C4-2B (cell line): ENCODE measurements around the gene CDK2AP2.

Experiments
- ZFX ChIP-seq: fragments of 450-650 bp; IDR thresholded peaks from 2 replicates; pipeline ENCODE4 v1.6.1; 2017
- TF ChIP-seq, protein P1 (sequence below): fragments of 450-650 bp; conservative IDR thresholded peaks from 2 replicates; pipeline ENCODE4 v1.5.1; 2017; ENCODE audit warnings: mild to moderate bottlenecking

DNA sequence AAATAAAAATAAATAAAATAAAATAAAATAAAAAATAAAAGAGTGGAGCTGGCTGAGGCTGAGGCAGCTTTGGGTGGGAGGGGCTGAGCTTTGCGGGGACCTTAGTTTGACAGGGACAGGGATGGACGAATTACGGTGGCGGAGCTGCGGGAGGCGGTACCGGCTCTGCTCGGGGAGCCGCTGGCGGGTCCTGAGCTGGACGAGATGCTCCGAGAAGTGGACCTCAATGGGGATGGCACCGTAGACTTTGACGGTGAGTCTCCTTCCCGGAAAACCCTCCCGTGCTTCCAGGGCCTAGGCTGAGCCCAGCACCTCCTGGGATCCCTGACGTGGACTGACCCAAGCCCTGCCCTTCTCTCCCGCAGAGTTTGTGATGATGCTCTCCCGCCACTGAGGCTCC lies 49.7 kb downstream of the CDK2AP2 start:
- TF ChIP-seq, protein P1, sequence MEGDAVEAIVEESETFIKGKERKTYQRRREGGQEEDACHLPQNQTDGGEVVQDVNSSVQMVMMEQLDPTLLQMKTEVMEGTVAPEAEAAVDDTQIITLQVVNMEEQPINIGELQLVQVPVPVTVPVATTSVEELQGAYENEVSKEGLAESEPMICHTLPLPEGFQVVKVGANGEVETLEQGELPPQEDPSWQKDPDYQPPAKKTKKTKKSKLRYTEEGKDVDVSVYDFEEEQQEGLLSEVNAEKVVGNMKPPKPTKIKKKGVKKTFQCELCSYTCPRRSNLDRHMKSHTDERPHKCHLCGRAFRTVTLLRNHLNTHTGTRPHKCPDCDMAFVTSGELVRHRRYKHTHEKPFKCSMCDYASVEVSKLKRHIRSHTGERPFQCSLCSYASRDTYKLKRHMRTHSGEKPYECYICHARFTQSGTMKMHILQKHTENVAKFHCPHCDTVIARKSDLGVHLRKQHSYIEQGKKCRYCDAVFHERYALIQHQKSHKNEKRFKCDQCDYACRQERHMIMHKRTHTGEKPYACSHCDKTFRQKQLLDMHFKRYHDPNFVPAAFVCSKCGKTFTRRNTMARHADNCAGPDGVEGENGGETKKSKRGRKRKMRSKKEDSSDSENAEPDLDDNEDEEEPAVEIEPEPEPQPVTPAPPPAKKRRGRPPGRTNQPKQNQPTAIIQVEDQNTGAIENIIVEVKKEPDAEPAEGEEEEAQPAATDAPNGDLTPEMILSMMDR, result no peak
- no peak for TF ChIP-seq ZFX
